ENCODE data around the gene SOX5. TPM values are rescaled to one million over a fixed set of nuclear protein-coding genes. Genes with fewer than 3 reads are reported as not detected.

The SOX5 gene
- 6.2 TPM in 2 replicates for total RNA-seq

DNA sequence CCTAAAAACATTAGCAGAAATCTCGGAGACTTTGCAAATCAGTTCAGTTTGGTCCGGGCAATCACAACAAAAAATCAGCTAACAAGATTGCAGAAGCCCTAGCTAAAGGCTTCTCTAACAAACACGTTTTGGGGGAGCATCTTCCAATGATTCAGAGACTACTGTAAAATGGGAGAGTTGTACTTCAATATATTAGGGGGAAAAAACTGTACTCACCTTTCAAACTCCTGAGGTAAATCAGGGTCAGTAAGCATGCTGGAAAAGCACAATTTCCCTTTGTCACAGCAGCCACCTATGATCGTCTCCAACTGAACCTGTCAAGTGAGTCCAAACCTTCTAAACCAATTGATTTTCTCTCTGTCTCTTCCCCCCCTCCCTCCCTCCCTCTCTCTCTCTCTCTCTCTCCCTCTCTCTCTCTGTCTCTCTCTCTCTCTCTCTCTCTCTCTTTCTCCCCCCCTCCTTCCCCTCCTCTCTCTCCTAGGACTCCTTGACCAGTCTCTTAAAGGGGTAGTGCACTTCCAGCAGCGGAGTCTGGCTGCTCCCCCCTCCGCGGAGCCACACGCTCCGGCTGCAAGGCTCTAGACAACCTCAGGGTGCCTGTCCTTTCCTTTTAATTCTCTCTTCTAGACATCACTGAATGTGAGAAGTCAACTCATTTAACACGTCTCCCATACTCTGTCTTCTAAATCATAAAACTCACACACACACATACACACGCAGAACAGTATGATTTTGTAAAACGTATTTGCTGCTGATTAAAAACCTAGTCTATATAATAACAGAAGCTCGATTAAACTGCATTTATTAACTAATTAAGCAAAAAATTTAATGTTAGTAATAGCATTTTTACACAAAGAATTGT lies at the start of gene SOX5:
SOX5 (minus strand) TSS at position 323 of the 862 bp plus-strand sequence; CDS start at position 254, 69 bp downstream.

